ENCODE measurements around the gene AGTR1.
"Not testable (repeated sequence)": the region's sequence is repeated elsewhere in the genome, so short reads cannot be mapped to it uniquely, and the experiment has no call there.

AGTR1 gene

DNA sequence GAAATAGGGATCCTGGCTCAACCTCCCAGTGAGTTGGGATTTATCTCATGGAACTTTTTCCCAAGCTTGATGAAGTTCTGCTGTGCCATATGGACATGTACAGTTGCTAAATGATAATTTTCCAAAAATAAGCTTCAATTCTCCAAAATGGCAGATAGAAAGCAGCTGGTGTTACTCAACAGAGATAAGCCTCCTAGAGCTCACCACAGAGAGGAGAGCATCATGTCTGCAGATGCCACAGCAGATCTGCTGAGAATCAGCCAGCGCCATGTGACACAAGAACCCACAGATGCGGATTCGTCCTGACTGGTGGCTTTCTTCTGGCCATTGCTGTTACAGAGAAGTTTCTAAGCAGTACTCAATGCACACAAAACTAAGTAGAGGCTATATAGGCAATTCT lies 50.6 kb downstream of the AGTR1 start:
- no peak for DNase-seq (ENCODE audit: extremely low spot score)
- ChIA-PET CTCF (interaction anchor here (1.1 kb wide), 1 partner anchor 9 kb away, joined by 3 read pairs; no protein-coding TSS in a partner anchor), POLR2A (no interaction called here)
- TF ChIP-seq, protein P1, sequence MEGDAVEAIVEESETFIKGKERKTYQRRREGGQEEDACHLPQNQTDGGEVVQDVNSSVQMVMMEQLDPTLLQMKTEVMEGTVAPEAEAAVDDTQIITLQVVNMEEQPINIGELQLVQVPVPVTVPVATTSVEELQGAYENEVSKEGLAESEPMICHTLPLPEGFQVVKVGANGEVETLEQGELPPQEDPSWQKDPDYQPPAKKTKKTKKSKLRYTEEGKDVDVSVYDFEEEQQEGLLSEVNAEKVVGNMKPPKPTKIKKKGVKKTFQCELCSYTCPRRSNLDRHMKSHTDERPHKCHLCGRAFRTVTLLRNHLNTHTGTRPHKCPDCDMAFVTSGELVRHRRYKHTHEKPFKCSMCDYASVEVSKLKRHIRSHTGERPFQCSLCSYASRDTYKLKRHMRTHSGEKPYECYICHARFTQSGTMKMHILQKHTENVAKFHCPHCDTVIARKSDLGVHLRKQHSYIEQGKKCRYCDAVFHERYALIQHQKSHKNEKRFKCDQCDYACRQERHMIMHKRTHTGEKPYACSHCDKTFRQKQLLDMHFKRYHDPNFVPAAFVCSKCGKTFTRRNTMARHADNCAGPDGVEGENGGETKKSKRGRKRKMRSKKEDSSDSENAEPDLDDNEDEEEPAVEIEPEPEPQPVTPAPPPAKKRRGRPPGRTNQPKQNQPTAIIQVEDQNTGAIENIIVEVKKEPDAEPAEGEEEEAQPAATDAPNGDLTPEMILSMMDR (IDR thresholded peaks at IDR 0.05; ENCODE audit: control extremely low read depth, extremely low read depth, low read depth, missing control alignments) = no peak

DNA sequence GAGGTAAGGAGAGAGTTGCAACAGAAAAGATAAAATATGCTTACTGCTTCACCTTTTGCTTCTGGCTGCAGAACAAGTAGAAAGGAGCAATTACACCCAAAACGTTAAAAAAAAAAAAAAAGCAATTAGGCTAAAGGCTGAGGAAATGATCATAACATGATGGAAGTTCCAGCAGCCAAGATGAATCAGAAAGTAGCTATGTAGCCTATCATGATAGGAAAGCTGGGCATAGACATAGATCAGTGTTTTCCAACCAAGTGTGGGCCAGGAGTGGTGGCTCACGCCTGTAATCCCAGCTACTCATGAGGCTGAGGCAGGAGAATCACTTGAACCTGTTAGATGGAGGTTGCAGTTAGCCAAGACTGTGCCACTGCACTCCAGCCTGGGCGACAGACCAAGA lies 52.6 kb downstream of the AGTR1 start:
- POLR2A ChIA-PET = no interaction called here
- TF ChIP-seq, protein P1 (IDR thresholded peaks at IDR 0.05; ENCODE audit: control extremely low read depth, extremely low read depth, low read depth, missing control alignments) = no peak
- CTCF ChIA-PET = no interaction called here
- no peak for DNase-seq (ENCODE audit: extremely low spot score)

DNA sequence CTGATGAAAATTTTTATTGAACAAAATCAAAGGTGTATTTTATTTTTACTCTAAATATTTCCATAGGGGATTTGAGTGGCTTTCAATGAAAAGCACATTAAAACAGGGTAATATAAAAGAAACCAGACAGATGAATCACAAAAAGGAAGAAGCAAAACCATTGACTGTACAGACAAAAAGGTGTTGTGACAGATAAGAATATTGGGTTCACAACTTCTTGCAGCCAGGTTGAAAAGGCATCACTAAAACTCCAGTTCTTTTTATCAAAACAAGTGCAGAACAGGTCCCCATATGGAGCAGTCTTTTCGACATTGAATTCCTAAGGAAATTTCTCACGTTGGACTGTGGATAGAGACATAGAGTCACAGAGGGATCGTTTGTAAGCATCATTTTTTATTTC lies 53.8 kb downstream of the AGTR1 start:
- DNase-seq (ENCODE audit: extremely low spot score) = no peak
- TF ChIP-seq, protein P1 (IDR thresholded peaks at IDR 0.05; ENCODE audit: control extremely low read depth, extremely low read depth, low read depth, missing control alignments) = no peak
- ChIA-PET CTCF (no interaction called here), POLR2A (interaction anchor here (0.6 kb wide), 1 partner anchor 22 kb away, joined by 3 read pairs; no protein-coding TSS in a partner anchor)

DNA sequence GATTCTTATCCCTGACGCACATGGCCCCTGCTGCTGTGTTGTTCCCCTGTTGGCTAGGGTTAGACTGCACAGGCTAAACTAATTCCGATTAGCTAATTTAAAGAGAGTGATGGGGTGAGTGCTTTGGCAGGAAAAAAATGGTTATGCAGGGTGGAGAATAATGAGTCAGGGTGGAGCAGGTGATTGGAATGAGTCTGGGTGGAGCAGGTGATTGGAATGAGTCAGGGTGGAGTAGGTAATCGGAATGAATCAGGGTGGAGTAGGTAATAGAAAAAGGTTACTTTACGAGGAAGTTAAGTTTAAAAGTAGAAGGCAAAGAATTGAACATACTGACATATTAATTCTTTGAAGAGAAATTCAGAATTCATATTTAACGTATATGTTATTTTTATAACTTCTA lies 55.7 kb downstream of the AGTR1 start:
- DNase-seq (ENCODE audit: extremely low spot score); CTCF ChIA-PET; POLR2A ChIA-PET: not testable (repeated sequence)

- POLR2A ChIA-PET = no interaction called here
Measured at GRCh38 chr3:148755570-148755969, 57.9 kb downstream of the AGTR1 start.

GRCh38 chr3:148756311-148756710 lies 58.6 kb downstream of the AGTR1 start:
- ChIA-PET CTCF (no interaction called here), POLR2A (no interaction called here)
- TF ChIP-seq, protein P1 (IDR thresholded peaks at IDR 0.05; ENCODE audit: control extremely low read depth, extremely low read depth, low read depth, missing control alignments) = no peak
- DNase-seq (ENCODE audit: extremely low spot score) = no peak

More at GRCh38 chr3:148755570-148755969, 57.9 kb downstream of the AGTR1 start:
- no peak for DNase-seq (ENCODE audit: extremely low spot score)
- CTCF ChIA-PET = no interaction called here
- TF ChIP-seq, protein P1 (IDR thresholded peaks at IDR 0.05; ENCODE audit: control extremely low read depth, extremely low read depth, low read depth, missing control alignments) = no peak

DNA sequence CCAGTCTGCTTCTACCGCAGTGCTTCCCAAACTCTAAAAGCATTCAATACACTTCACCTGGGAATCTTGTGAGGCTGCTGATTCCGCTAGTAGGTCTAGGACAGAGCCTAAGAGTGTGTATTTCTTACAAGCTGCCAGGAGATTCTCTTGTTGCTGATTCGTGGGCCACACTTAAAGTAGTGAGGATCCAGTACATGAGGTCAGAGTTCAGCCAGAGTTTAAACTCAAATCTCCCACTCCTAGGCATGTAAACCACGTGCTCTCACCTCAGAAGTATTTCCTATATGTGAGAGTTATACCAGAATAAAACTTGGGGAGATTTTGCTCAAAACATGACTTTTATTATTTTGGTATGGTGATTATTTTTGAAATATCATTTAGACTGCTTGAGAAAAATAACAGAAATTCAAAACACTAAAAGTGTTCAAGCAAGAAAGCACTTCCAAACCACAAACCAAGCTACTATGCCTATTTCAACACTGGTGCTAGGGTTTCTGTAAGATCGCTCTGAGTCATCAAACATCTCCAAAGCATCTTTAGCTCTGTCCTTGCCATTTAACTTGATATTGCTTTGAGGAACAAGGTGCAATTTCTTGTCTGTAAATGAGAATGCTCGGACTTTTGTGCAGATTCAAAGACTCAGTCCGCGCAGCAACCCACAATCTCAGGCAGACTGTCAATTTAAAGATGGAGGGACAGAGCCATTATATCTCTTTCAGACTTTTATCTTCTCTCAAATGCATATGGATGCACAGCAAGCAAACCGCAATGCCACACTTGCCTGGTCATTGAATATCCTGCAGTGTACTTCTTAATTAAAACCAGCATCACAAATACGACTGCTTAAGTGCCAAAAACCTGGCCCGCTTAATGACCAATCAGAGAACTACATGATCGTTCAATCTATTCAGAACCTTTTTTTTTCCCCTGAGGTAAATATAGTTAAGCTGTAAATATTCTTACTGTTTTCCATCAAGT lies 59.8 kb downstream of the AGTR1 start:
- no peak for DNase-seq (ENCODE audit: extremely low spot score)
- TF ChIP-seq, protein P1 (IDR thresholded peaks at IDR 0.05; ENCODE audit: control extremely low read depth, extremely low read depth, low read depth, missing control alignments) = no peak
- CTCF ChIA-PET = interaction anchor here (1.7 kb wide), 1 partner anchor 22 kb away, joined by 4 read pairs; no protein-coding TSS in a partner anchor
- POLR2A ChIA-PET = no interaction called here
